ENCODE results near the gene PLEKHM3. TPM values are rescaled to one million over a fixed set of nuclear protein-coding genes. Genes with fewer than 3 reads are reported as not detected.
"Not testable (repeated sequence)": the region's sequence is repeated elsewhere in the genome, so short reads cannot be mapped to it uniquely, and the experiment has no call there.

The PLEKHM3 gene
- total RNA-seq, 1 donor from 2014 or later, result 9.1 TPM

DNA sequence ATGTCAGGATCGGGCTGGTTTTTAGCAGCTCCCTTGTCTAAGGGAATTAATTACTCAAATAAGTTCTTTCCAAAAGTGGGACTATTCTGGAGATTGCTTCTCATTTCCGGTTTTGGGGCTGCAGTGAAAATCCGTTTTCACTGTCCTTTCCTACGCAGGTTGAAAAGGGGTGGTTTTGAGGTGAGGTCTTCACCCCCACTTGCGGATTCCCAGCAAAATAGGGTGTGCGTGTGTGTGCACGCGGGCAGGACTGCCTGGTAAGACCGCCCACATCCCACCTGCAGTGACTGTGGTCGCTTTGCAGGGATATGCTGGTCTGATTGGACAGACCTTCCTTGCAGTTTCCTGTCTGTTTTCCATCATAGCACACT is 472 bp upstream of the PLEKHM3 start:
- peaks cover 18% of the 10 kb centered on the region for H3K4me1 Mint-ChIP-seq (ENCODE audit: low read depth)
- peak overlapping the region; percentile 94 for H3K4me3 Mint-ChIP-seq (ENCODE audit: unreplicated experiment)
- H3K27ac Mint-ChIP-seq (ENCODE audit: unreplicated experiment), result peak overlapping the region; percentile 95
- no peak for DNase-seq (ENCODE audit: low spot score)
- H3K9me3 Mint-ChIP-seq (ENCODE audit: low read depth), result no peaks in the 10 kb centered on the region
- no peaks in the 10 kb centered on the region for H3K36me3 Mint-ChIP-seq (ENCODE audit: low read depth)
- peaks cover 4% of the 10 kb centered on the region for H3K27me3 Mint-ChIP-seq (ENCODE audit: low read depth)
- TF ChIP-seq, protein P1, sequence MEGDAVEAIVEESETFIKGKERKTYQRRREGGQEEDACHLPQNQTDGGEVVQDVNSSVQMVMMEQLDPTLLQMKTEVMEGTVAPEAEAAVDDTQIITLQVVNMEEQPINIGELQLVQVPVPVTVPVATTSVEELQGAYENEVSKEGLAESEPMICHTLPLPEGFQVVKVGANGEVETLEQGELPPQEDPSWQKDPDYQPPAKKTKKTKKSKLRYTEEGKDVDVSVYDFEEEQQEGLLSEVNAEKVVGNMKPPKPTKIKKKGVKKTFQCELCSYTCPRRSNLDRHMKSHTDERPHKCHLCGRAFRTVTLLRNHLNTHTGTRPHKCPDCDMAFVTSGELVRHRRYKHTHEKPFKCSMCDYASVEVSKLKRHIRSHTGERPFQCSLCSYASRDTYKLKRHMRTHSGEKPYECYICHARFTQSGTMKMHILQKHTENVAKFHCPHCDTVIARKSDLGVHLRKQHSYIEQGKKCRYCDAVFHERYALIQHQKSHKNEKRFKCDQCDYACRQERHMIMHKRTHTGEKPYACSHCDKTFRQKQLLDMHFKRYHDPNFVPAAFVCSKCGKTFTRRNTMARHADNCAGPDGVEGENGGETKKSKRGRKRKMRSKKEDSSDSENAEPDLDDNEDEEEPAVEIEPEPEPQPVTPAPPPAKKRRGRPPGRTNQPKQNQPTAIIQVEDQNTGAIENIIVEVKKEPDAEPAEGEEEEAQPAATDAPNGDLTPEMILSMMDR (IDR thresholded peaks at IDR 0.05), result no peak

DNA sequence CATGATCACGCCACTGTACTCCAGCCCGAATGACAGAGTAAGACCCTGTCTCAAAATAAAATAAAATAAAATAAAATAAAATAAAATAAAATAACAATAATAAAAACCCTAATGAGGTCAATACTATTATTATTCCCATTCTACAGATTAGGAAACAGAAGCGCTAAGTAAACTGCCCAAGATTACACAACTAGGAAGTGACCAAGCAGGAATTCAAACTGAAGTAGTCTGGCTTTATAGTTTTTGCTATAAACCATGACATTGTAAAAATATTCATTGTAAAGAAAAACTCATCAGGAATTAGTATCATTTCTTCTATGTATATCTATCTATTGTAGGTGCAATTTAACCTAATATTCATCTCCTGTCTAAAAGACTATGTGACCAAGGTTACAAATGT is 1.2 kb downstream of the PLEKHM3 start:
- no peaks in the 10 kb centered on the region for H3K27me3 Mint-ChIP-seq (ENCODE audit: low read depth)
- H3K4me3 Mint-ChIP-seq (ENCODE audit: unreplicated experiment), result no peak overlapping the region
- TF ChIP-seq, protein P1 (IDR thresholded peaks at IDR 0.05), result no peak
- H3K27ac Mint-ChIP-seq (ENCODE audit: unreplicated experiment), result no peak overlapping the region
- H3K9me3 Mint-ChIP-seq (ENCODE audit: low read depth), result no peaks in the 10 kb centered on the region
- DNase-seq (ENCODE audit: low spot score), result no peak
- H3K36me3 Mint-ChIP-seq (ENCODE audit: low read depth), result no peaks in the 10 kb centered on the region
- peaks cover 18% of the 10 kb centered on the region for H3K4me1 Mint-ChIP-seq (ENCODE audit: low read depth)

DNA sequence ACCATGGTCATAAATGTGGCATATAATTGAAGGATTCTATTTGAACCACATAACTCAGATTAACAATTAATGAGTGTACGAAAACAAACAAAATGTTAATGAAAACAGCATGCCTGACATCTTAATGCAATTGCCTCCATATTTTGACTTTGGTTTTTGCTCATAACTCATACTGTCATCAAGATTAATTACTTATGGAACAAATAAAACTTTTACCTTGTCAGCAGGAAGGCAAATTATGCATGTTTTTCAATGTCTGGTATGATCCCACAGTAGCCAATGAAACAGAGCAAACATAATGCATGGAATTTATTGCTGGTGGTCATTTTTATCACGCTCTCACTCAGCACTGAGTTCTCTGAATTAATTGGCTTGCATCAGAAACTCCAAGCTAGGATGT is 5.1 kb downstream of the PLEKHM3 start:
- H3K36me3 Mint-ChIP-seq (ENCODE audit: low read depth), result no peaks in the 10 kb centered on the region
- H3K9me3 Mint-ChIP-seq (ENCODE audit: low read depth), result no peaks in the 10 kb centered on the region

DNA sequence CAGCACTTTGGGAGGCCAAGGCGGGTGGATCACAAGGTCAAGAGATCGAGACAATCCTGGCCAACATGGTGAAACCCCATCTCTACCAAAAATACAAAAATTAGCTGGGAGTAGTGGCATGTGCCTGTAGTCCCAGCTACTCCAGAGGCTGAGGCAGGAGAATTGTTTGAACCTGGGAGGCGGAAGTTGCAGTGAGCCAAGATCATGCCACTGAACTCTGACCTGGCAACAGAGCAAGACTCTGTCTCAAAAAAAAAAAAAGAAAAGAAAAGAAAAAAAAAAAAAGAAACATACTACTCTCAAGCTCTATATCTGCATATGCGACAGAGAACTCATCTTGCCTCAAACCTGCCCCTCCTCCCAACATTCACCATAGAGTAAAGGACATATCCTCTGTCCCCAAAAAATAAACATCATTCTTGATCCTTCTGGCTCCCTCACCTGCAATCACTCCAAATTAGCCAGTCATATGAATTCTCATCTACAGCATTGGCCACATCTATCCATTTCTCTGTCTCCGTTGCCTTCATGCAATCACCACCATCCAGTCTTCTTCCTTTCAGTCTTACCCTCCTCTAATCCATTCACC is 7.1 kb downstream of the PLEKHM3 start:
- not testable (repeated sequence) for DNase-seq (ENCODE audit: low spot score); H3K27me3 Mint-ChIP-seq (ENCODE audit: low read depth); H3K36me3 Mint-ChIP-seq (ENCODE audit: low read depth); H3K4me3 Mint-ChIP-seq (ENCODE audit: unreplicated experiment); H3K4me1 Mint-ChIP-seq (ENCODE audit: low read depth); H3K27ac Mint-ChIP-seq (ENCODE audit: unreplicated experiment); H3K9me3 Mint-ChIP-seq (ENCODE audit: low read depth)

More for the DNA sequence above, 5.1 kb downstream of the PLEKHM3 start:
- Mint-ChIP-seq H3K27me3 (ENCODE audit: low read depth) (no peaks in the 10 kb centered on the region), H3K4me1 (ENCODE audit: low read depth) (peaks cover 9% of the 10 kb centered on the region), H3K4me3 (ENCODE audit: unreplicated experiment) (no peak overlapping the region), H3K27ac (ENCODE audit: unreplicated experiment) (no peak overlapping the region)
- TF ChIP-seq, protein P1 (IDR thresholded peaks at IDR 0.05), result no peak
- DNase-seq (ENCODE audit: low spot score), result no peak

DNA sequence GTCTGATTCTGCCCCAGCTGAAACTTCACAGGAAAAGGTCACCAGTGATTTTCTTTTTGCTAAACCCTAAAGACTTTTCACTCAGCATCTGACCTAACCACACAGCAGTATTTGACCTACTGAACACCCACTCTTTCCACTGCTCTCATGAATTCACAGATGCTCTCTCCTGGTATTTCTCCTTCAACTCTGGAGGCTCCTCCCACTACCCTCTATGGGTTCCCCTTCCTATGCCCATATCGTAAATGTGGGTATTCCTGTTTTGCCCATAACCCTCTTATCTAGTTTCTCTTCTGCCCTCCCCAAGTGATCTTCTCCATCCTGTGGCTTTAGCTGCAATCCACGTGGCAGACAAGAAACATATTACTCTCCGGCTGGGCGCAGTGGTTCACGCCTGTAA is 7.6 kb downstream of the PLEKHM3 start:
- Mint-ChIP-seq H3K27ac (ENCODE audit: unreplicated experiment) (no peak overlapping the region), H3K36me3 (ENCODE audit: low read depth) (no peaks in the 10 kb centered on the region), H3K4me3 (ENCODE audit: unreplicated experiment) (no peak overlapping the region), H3K9me3 (ENCODE audit: low read depth) (no peaks in the 10 kb centered on the region), H3K4me1 (ENCODE audit: low read depth) (peaks cover 4% of the 10 kb centered on the region), H3K27me3 (ENCODE audit: low read depth) (no peaks in the 10 kb centered on the region)
- no peak for DNase-seq (ENCODE audit: low spot score)
- TF ChIP-seq, protein P1 (IDR thresholded peaks at IDR 0.05), result no peak

DNA sequence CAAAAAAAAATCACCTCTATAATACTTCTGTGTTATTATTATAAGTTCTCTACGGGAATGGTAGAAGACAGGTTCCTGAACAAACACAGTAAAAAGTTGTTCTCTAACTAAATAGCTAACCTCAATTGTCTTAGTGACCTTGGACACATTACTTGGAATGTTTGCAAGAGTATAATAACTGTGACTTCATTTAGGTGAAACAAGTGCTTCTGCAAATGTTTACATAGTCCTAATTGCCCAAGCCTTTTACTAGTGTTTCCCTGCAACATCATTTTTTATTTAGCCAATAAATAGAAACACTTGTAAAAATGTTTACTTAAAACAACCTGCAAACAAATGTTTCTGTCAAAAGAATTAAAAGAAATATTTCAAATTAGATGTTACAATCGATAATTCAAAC is 9.9 kb downstream of the PLEKHM3 start:
- no peak for DNase-seq (ENCODE audit: low spot score)
- no peak overlapping the region for H3K27ac Mint-ChIP-seq (ENCODE audit: unreplicated experiment)
- H3K36me3 Mint-ChIP-seq (ENCODE audit: low read depth), result no peaks in the 10 kb centered on the region
- H3K27me3 Mint-ChIP-seq (ENCODE audit: low read depth), result no peaks in the 10 kb centered on the region
- no peak overlapping the region for H3K4me3 Mint-ChIP-seq (ENCODE audit: unreplicated experiment)
- H3K4me1 Mint-ChIP-seq (ENCODE audit: low read depth), result peaks cover 4% of the 10 kb centered on the region
- TF ChIP-seq, protein P1 (IDR thresholded peaks at IDR 0.05), result no peak
- no peaks in the 10 kb centered on the region for H3K9me3 Mint-ChIP-seq (ENCODE audit: low read depth)

All from chondrocyte (in vitro differentiated cells).